SU-DHL-6 (cell line): ENCODE results near the gene MLC1.

Experiments
- CTCF ChIP-seq: fragments of 200-600 bp; sonication (generic); IDR thresholded peaks from one replicate; pipeline ENCODE4 v1.5.1; 2017; ENCODE audit warnings: antibody characterized with exemption, mild to moderate bottlenecking, low read length, moderate library complexity; ENCODE audit not compliant: insufficient read depth, poor library complexity, severe bottlenecking
- EZH2phosphoT487 ChIP-seq: fragments of 200-600 bp; sonication (generic), shearing (Covaris generic); conservative IDR thresholded peaks from 2 replicates; pipeline ENCODE4 v1.6.1; 2018; ENCODE audit warnings: mild to moderate bottlenecking, antibody characterized with exemption, low read length, moderate library complexity, mixed read lengths

- TF ChIP-seq CTCF, result no peak
- TF ChIP-seq EZH2phosphoT487, result no peak
These were observed 73.6 kb downstream of the MLC1 start for GRCh38 chr22:50011447-50012210.
